ENCODE measurements around the gene RAC2.

Gene RAC2

DNA sequence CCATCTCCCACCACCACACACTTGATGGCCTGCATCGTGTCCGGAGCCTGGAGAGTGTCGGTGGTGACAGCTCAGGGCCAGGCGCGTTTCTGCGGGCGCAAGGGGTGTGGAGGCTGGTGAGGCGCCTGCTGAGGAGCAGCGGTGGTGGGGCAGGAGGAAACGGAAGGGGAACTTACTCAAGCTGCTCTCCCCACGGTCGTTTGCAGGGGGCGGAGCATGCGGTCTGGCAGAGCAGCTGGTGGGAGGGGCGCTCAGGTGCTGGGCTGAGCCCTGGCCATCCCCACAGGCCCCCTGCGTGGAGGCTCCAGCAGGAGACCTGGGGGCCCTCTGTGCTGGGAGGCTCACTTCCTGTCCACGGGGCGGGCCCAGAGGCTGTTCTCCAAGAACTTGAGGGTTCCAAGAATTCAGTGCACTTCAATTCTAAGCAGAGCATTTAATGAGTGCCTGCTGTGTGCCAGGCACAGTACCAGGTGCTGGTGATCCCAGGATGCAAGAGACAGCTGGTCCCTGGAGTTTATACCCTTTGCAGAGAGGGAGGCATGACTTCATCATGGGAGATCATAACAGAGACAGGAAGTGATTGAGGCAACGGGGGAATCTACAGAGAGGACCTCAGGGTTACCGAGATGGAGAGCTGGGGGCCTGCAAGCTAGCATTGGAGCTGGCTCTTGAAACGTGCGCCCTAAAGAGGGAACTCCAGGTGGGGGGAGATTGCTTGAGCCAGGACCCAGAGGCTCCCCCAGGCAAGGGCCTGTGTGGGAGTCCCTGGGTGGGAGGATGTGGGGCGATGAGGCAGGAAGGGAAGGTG, at the start of gene RAC2:
Gene RAC2, minus strand, starts transcription at position 156 of the 808 bp plus-strand sequence. Its CDS starts 121 bp downstream, at position 35.
- DNase-seq (ENCODE audit: low read depth): peak; percentile 84

GRCh38 chr22:37293172-37293571, 49.1 kb upstream of the RAC2 start:
- DNase-seq (ENCODE audit: low read depth): no peak

- DNase-seq (ENCODE audit: low read depth): no peak
Observed at GRCh38 chr22:37292641-37293040, 48.6 kb upstream of the RAC2 start.

GRCh38 chr22:37291559-37292298, 47.7 kb upstream of the RAC2 start:
- no peak for DNase-seq (ENCODE audit: low read depth)

- DNase-seq (ENCODE audit: low read depth): no peak
Observed at GRCh38 chr22:37290737-37291136, 46.7 kb upstream of the RAC2 start.

- no peak for DNase-seq (ENCODE audit: low read depth)
Observed at GRCh38 chr22:37289156-37289735, 45.2 kb upstream of the RAC2 start.

GRCh38 chr22:37288521-37288920, 44.5 kb upstream of the RAC2 start:
- DNase-seq (ENCODE audit: low read depth): no peak

- no peak for DNase-seq (ENCODE audit: low read depth)
Observed at GRCh38 chr22:37287550-37287951, 43.5 kb upstream of the RAC2 start.

DNA sequence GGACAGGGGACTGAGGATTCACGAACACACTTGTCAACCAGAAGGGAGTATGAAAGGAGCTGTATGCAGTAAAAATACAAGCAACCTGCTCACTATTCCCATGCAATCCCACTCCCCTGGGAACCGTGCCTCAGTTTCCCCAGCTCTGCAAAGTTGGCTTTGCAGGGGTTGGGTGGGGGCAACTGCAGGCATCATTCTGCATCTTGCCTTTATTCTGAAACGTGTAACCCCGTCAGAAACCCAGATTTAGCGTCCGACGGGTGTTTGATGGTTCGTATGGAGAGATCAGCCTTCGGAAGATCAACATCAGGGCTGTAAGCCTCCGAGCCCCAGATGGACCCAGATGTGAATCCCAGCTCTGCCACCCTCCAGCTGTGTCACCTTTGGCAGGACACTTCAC, 41.9 kb upstream of the RAC2 start:
- no peak for DNase-seq (ENCODE audit: low read depth)

DNA sequence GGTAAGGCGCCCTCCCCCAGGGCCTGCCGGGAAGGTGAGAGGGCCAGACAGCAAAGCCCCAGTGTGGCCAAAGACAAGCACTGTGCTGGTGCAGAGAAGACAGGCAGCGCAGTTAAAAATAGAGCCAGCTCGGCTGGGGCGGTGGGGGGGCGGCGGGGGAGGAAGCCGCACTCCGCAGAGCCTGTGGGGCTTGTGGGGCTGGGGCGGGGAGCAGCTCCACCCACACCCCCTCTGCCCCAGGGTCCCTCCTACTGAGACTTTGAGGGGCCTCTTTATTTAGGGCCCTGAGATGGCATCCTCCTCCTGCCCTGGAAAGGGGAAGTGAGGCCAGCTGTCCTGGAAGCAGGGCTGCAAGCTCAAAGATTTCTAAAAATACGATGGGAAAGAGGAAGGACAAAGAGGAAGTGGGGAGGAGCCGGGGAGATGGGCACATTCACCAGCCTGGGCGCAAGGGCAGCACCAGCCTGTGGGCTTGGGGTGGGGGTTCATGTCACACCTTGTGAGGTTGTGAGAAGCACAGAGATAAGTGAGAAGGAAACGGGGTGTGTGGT, 40.8 kb upstream of the RAC2 start:
- no peak for DNase-seq (ENCODE audit: low read depth)

DNA sequence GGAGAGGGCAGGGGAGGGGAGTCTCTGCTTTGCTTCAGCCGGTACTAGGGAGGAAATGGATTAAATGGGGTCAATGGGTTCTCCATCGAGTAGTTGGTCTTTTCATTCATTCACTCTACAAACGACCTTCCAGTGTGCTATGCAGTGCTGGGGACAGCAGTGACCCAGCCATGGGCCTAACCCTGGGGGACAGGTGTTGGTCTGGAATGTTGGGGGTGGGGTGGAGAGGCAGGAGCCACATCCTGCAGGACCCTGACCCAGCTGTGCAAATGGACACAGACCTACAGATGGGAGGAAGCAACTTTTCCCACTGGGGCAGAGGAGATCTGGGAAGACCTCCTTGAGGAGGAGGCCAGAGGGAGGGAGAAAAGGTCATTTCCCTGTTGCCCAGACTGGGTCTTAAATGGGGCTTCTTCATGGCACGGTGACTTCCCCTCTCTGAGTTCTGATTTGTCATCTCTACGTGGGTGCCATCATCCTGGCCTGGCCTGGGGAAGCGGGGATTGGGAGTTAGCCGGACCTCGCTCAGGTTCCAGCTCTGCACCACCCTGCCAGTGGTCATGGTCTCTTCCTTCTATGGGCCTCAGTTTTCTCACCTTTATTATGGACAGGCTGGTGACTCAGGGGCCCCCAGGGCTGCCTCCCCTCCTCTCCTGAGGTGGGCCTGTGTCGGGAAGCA, 40.2 kb upstream of the RAC2 start:
- DNase-seq (ENCODE audit: low read depth): no peak

DNA sequence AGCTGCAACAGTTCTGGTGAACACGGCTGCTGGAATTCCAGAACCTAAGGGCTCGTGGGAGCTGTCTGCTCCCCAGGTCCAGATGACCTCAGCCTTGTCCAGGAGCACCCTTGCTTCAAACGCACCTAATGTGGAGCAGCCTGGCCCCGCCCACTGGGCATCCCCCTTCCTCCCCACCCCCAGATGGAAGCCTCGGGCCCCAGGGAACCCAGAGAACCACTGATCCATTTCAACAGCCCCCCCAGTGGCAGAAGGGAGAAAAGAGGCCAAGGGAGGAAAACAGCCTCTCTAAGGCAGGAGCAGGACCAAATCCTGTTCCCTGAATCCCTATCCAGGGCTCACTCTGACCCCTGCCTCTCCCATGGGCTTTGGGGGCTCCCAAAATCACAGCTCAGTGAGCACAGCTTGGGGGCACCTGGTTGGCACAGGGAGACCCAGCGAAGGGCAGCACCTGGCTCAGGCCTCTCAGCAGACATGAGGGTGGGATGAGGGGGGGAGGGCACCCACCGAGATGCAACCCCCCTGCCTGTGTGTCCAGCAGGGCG, 39.4 kb upstream of the RAC2 start:
- DNase-seq (ENCODE audit: low read depth): no peak

GRCh38 chr22:37282385-37282677, 38.3 kb upstream of the RAC2 start, which contains the start of gene CYTH4:
Gene CYTH4 (plus strand): TSS chr22:37282508. CDS start chr22:37282570, 62 bp downstream.
- peak; percentile 65 for DNase-seq (ENCODE audit: low read depth)

DNA sequence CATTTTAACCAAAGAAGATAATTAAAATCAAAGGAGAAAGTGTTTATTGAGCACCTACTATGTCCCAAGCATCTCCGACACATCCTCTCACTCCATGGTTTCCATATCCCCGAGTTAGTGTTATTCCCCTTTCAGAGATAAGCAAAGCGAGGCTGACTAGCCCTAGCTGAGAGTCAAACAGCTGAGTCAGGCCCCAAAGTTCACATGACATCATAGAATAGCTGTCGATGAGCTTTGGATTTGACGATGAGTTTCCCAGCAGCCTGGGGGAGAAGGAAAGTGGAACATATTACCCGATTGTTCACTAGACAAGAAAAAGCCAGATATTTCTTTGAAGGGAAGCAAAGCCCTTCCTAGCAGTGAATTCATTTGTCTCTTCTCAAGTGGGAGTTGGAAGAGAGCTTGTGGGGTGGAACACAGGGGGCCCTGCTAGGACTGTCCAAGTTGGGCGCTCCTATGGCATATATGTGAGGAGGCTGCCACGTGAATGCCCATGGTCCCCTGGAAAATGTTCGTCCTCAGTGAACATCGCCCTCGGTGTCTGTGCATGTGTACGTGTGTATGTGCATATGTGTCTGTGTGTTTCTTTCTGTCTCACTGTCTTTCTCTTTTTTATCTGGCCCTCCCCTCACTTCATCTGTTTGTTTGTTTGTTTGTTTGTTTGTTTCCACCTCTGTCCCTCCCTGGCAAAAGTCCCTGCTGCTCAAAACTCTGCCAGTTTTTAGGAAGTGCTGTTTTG, 37.7 kb upstream of the RAC2 start:
- DNase-seq (ENCODE audit: low read depth): no peak

- no peak for DNase-seq (ENCODE audit: low read depth)
Observed at GRCh38 chr22:37281195-37281594, 37.1 kb upstream of the RAC2 start.

- no peak for DNase-seq (ENCODE audit: low read depth)
Observed at GRCh38 chr22:37280718-37281117, 36.6 kb upstream of the RAC2 start.

DNA sequence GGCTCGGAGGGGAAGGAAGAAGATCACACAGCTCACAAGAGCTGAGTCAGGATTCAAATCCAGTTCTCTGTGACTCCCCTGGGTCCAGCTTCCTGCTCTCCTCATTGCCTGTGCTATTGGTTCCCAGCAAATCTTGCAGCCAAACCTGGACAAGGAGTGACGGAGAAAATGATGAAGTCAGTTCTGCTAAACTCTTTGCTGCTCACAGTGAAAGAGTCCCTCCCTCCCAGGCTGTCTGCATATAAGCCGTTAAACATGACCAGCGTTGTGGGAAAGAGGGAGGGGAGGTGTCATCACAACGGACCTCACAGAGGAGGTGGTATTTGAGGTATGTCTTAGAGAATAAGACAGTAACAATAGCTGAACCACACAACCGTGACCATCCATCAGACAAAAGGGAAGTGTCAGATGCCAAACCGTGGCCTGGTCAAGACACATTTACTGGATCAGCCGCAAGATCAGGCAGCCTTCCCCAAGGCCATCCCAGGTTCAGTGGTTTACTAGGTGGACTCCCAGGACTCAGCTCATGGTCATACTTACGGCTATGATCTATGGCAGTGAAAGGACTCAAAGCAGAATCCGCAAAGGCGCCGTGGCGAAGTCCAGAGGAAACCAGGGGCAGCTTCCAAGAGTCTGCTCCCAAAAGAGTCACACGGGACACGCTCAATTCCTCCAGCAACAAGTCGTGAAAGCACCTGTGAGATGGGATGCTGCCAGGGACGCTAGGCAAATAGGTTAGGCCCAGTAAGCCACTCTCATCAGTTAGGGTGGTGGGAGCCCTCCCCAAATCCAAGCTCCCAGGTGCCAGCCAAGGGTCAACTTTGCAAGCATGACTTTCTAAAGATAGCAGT, 35.5 kb upstream of the RAC2 start:
- no peak for DNase-seq (ENCODE audit: low read depth)

DNA sequence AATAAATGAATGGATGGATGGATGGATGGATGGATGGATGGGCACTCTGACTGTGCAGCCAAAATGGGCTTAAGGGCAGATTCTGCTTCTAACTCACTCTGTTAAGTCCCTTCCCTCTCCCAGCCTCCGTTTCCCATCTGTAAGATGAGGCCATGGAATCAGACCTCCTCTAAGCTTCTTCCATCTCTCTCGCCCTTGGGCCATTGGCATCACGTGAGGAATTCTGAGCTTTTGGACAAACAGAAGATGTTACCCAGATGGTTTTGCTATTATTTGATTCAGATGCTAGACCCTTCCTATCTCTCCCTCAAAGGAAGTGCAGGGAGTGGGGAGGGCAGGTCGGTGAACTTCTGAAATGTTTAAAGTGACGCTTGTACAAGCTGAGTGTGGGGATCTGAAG, 34.2 kb upstream of the RAC2 start:
- DNase-seq (ENCODE audit: low read depth): no peak

DNA sequence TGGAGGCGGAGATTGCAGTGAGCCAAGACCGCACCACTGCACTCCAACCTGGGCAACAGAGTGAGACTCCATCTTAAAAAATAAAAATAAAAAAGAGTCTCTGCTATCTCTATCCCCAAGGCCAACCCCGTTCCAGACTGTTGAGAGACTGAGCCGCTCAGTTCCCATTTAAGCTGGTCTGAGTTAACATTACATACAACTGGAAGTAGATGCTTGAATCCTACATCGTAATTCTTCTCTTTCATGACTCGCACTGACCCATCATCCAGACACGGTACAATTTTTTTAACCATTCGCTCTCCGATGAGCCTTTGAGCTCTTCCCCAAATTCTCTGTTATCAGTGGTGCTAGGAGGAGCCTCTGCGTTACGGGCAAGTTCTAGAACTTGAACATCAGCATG, 33.3 kb upstream of the RAC2 start:
- DNase-seq (ENCODE audit: low read depth): no peak

DNA sequence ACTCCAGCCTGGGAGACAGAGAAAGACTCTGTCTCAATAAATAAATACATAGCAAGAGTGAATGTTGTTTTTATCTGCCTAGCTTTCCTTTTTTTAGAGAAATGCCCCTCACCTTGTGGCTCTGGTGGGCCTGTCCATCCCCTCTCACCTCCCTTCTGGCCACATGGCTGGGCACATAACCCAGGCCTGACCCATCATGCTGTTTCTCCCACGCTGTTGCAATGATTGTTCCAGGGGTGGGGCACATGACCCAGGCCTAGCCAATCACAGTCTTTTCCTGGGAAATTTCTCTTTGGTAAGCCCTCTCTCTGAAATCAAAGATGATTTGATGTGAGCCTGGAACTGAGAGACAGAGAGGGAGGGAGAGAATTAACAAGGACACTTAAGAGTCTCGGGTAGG, 32.7 kb upstream of the RAC2 start:
- DNase-seq (ENCODE audit: low read depth): no peak

Data from stimulated activated CD8-positive, alpha-beta memory T cell treated with anti-CD3 and anti-CD28 coated beads, Interleukin-15, amount 100 ng/mL, for 1 hour (primary cell).